HG03520 (cell line): ENCODE data around the gene TIFAB.

Experiments
- ATAC-seq: cut with Tn5 transposase; IDR thresholded peaks from one replicate; pipeline ENCODE4 v1.9.1; 2021; ENCODE audit warnings: mild to moderate bottlenecking, moderate library complexity; ENCODE audit not compliant: unreplicated experiment

The TIFAB gene

GRCh38 chr5:135482381-135482933 lies 30.3 kb upstream of the TIFAB start:
- no peak for ATAC-seq

GRCh38 chr5:135481909-135482311 lies 29.8 kb upstream of the TIFAB start:
- ATAC-seq: no peak

DNA sequence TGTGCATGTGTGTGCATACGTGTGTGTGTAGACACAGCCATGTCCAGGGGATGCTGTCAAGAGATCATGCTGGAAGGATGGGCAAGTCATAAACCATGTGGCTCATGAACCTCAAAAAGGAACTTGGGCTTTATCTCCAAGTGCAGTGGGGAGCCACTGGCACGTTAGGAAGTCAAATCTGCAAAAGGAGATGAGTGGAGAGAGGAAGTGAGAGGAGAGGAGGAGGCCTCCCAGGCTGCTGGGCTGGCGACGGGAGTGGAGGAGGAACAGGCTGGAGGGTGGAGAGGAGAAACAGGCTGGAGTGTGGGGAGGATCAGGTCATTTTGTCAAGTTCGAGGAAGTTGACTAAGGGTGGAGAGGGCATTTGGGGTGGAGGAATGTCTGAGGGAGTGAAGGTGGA lies 29.2 kb upstream of the TIFAB start:
- ATAC-seq: no peak

DNA sequence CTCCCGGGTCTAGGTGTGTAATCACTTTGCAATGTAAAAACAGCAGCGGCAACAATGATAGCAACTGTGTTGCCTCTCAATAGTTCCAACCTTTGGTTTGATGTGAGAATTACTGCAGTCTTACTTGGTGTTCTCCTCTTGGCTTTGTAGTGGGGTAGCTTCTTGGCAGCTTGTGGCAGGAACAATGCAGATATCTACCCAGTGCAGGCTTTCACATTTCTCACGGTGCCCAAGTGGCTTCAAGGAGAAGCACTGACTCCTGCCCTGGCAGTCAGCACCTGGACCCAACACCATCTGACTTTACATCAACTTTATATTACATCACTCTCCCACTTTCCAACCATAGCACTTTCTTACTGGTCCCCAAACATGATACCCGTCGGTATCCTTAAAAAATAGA lies 28.4 kb upstream of the TIFAB start:
- no peak for ATAC-seq

- no peak for ATAC-seq
Observed at GRCh38 chr5:135478938-135479337, 26.8 kb upstream of the TIFAB start.

DNA sequence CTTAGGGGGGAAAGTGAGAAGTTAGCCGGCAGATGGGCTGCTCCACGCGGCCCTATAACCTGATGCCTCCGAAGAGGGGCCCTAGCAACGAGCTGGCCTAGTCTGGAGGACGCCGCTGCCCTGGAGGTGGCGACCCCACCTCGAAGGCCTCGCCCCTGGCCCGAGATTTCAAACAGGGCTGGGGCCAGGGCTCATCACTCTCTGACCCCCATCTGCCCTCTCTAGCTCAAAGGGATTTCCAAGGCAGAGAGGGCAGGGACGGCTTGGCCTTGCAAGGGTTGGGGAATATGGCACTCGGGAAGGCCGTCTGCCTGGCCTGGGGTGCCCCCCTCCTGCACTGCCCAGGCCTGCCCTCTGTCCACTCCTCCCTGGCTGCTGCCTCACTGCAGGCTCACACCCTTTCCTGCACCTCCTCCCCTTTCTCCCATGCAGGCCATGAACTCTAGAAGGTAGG lies 25.5 kb upstream of the TIFAB start:
- no peak for ATAC-seq

GRCh38 chr5:135476615-135477581 lies 24.7 kb upstream of the TIFAB start:
- ATAC-seq: no peak

DNA sequence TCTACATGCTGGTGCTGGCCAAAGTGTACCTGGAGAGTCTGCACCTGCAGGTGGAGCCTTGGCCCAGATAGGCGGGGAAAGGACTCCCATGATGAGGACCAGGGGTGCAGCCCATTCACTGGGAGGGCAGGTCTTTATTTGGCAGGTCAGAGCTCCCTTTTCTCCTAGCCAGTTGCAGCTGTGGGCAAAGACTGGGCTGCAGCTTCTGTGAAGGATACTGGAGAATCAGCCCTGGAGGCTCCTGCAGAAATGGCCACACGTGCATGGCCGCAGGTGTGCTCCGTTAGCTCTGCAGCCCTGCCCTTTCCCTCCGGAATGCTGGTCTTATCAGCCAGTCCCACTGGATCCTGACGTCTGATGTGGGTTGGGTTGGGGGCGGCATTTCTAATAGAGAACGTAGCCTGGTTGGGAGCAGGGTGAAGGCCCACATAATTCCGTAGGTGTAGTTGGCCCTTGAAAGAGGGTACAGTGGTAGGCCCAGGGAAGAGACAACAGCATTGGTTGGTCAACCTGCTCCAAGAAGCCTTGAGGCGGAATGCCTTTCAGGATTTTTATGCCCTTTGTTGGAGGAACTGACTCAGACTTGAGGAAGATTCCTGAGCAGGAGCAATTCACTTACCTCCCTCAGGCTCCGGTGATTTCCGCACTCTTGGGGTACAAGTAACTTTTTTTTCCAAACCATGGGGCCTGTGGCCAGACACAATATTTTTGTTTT lies 22.0 kb upstream of the TIFAB start:
- no peak for ATAC-seq

DNA sequence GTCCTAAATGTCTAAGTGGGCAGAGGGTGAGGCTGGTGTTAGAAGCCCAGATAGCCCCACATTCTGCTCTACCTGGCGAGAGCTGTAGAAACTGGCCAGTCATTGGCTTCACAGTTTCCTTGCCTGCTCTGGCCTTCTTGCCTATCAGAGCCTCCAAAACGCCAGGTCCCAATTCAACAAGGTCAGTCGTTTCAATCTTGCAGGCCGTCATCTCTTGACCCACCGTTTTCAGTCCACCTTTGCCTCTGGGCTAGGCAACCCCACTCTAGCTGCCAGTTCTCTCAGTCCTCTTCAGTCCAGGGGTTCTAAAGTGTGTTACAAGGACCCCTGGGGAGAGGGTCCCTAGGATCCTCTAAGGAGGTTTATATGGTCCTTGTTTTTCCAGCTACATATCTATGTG lies 20.0 kb upstream of the TIFAB start:
- no peak for ATAC-seq

- ATAC-seq: no peak
Observed at GRCh38 chr5:135471726-135472125, 19.6 kb upstream of the TIFAB start.

DNA sequence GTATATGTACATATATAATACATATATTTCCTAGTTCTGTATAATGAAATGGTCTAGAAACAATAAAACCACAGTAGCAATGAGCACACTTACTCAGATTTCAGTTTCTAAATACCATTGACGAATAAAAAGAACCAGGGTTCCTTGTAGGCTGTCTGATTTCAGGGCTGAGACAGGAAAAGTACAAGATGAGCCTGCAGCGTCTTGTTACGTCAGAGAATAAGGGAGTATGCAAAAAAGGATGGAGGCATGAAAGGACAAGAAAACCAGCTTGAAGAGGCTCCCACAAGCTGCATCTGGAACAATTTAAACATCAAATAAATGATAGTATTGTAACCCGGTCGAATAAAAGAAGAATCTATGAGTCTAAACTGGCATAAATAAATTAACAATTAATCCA lies 17.8 kb upstream of the TIFAB start:
- ATAC-seq: no peak

GRCh38 chr5:135468541-135468940 lies 16.4 kb upstream of the TIFAB start:
- no peak for ATAC-seq

DNA sequence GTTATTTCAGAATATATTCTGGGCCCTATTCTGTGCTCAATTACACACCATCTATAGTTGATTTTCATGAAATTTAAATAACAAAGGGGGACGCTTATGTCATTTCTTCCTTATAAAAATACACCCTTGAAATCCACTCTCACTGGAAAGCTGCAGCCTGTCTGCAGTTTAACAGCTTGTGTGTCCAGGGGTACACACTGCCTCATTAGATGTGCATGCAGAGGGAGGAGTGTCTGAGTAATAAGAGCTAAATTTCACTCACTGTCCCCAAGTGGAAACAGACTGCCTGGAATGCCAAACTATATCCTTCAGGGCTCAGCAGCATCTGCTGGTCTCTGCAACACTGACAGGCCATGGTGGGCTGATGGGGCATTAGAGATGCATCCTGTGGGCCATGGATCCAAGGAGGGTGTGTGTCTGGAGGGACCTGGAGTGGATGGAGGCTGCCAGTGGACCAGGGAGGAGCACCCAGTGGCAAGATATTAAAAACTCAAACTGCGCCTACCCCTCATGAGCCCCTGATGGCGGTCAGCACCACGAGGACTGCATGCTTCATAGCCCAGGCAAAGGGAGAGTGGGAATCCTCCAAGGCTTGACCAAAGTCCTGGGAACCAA lies 15.8 kb upstream of the TIFAB start:
- ATAC-seq: no peak

- no peak for ATAC-seq
Observed at GRCh38 chr5:135467051-135467625, 15.0 kb upstream of the TIFAB start.

- no peak for ATAC-seq
Observed at GRCh38 chr5:135466178-135467050, 14.3 kb upstream of the TIFAB start.

GRCh38 chr5:135465391-135466122 lies 13.4 kb upstream of the TIFAB start:
- ATAC-seq: no peak

DNA sequence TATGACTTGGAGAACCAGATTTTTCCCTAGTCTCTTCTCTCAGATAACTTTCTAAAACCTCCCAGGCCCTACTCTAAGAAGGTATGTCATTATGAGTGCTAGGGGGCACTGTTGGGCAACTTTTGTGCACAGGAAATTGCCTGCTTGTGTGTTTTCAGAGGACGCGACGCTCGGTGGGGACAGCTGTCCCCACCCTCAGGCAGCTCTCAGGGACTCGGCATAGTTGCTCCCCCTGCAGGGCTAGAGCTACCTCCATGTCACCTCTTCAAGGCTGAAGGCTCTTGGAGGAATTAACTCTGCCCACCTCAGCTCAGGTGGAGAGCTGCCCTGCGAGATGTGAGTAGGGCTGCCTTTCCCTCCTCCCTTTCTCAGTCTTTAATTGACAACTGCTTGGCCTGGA lies 10.2 kb upstream of the TIFAB start:
- no peak for ATAC-seq

- no peak for ATAC-seq
Observed at GRCh38 chr5:135461481-135462151, 9.5 kb upstream of the TIFAB start.
